Duodenal mucosa (tissue), 2 donors: Measurements from ENCODE around the gene RASGEF1B.
A peak's percentile ranks its signal among the peaks of the same experiment; 100 is the strongest.

ENCODE experiments used
- H3K27ac ChIP-seq: one replicate; pipeline ENCODE4 v1.7.0; 2013; ENCODE audit warnings: low read depth, low read length
- H3K27me3 ChIP-seq, 2 donors: one replicate each; pipeline ENCODE4 v1.7.0; 2013; ENCODE audit warnings: low read length in 2 of 2, control low read depth in 1 of 2; ENCODE audit not compliant: insufficient read depth in 2 of 2, control insufficient read depth in 1 of 2
- H3K36me3 ChIP-seq, 2 donors: one replicate each; pipeline ENCODE4 v1.7.0; 2013; ENCODE audit warnings: low read length in 2 of 2, control low read depth in 1 of 2; ENCODE audit not compliant: insufficient read depth in 2 of 2, control insufficient read depth in 1 of 2
- H3K4me1 ChIP-seq, 2 donors: one replicate each; pipeline ENCODE4 v1.7.0; 2013; ENCODE audit warnings: low read length in 2 of 2, control low read depth in 1 of 2; ENCODE audit not compliant: insufficient read depth in 2 of 2, control insufficient read depth in 1 of 2
- H3K4me3 ChIP-seq, 2 donors: one replicate each; pipeline ENCODE4 v1.7.0; 2013; ENCODE audit warnings: low read length in 2 of 2, low read depth in 1 of 2
- H3K9ac ChIP-seq, 2 donors: one replicate each; pipeline ENCODE4 v1.7.0; 2013; ENCODE audit warnings: low read length in 2 of 2, low read depth in 1 of 2
- H3K9me3 ChIP-seq, 2 donors: one replicate each; pipeline ENCODE4 v1.7.0; 2013; ENCODE audit warnings: low read length in 2 of 2, control low read depth in 1 of 2; ENCODE audit not compliant: control insufficient read depth in 1 of 2

Gene RASGEF1B

GRCh38 chr4:81404741-81405140, 67.0 kb downstream of the RASGEF1B start:
- H3K4me3 ChIP-seq = no peak overlapping the region
- no peak overlapping the region for H3K9ac ChIP-seq
- no peaks in the 10 kb centered on the region for H3K9me3 ChIP-seq
- H3K36me3 ChIP-seq = no peaks in the 10 kb centered on the region
- peaks cover 0 to 5% of the 10 kb centered on the region in 2 donors for H3K4me1 ChIP-seq
- H3K27ac ChIP-seq = no peak overlapping the region
- H3K27me3 ChIP-seq = no peaks in the 10 kb centered on the region

DNA sequence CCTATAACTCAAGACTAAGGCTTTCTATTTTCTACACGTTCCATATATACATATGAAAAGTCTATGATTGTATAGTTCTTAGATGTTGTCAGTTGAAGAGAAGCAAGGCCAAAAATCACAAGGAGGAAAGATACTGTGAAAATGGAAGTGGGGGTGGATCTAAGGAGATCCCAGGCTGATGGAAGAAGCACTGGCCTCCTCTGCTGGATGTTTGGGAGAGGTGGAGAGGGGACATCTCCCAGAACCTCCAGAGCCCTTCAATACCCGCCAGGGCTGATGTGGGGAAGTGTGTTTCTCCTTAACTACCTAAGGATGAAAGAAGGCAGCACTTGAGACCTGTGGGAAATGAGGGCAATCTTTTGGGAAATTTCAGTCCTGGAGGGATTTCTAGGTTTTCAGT, 67.4 kb downstream of the RASGEF1B start:
- peaks cover 0 to 5% of the 10 kb centered on the region in 2 donors for H3K4me1 ChIP-seq
- H3K36me3 ChIP-seq = no peaks in the 10 kb centered on the region
- H3K9me3 ChIP-seq = no peaks in the 10 kb centered on the region
- no peaks in the 10 kb centered on the region for H3K27me3 ChIP-seq
- H3K9ac ChIP-seq = no peak overlapping the region
- no peak overlapping the region for H3K27ac ChIP-seq
- H3K4me3 ChIP-seq = no peak overlapping the region

- no peak overlapping the region for H3K9ac ChIP-seq
- H3K36me3 ChIP-seq = no peaks in the 10 kb centered on the region
- H3K27me3 ChIP-seq = no peaks in the 10 kb centered on the region
- peaks cover 0 to 6% of the 10 kb centered on the region in 2 donors for H3K4me1 ChIP-seq
- H3K4me3 ChIP-seq = no peak overlapping the region
- H3K9me3 ChIP-seq = no peaks in the 10 kb centered on the region
- no peak overlapping the region for H3K27ac ChIP-seq
Measured at GRCh38 chr4:81399306-81400086, 72.2 kb downstream of the RASGEF1B start.

- Histone ChIP-seq H3K27me3 (no peaks in the 10 kb centered on the region), H3K4me3 (no peak overlapping the region), H3K9me3 (no peaks in the 10 kb centered on the region), H3K9ac (no peak overlapping the region), H3K36me3 (no peaks in the 10 kb centered on the region), H3K27ac (no peak overlapping the region), H3K4me1 (peaks cover 0 to 6% of the 10 kb centered on the region in 2 donors)
Measured at GRCh38 chr4:81398379-81398778, 73.3 kb downstream of the RASGEF1B start.

- H3K4me3 ChIP-seq = no peak overlapping the region
- no peak overlapping the region for H3K9ac ChIP-seq
- no peak overlapping the region for H3K27ac ChIP-seq
- peaks cover 0 to 6% of the 10 kb centered on the region in 2 donors for H3K4me1 ChIP-seq
- no peaks in the 10 kb centered on the region for H3K27me3 ChIP-seq
- no peaks in the 10 kb centered on the region for H3K36me3 ChIP-seq
- no peaks in the 10 kb centered on the region for H3K9me3 ChIP-seq
Measured at GRCh38 chr4:81397635-81398034, 74.1 kb downstream of the RASGEF1B start.

DNA sequence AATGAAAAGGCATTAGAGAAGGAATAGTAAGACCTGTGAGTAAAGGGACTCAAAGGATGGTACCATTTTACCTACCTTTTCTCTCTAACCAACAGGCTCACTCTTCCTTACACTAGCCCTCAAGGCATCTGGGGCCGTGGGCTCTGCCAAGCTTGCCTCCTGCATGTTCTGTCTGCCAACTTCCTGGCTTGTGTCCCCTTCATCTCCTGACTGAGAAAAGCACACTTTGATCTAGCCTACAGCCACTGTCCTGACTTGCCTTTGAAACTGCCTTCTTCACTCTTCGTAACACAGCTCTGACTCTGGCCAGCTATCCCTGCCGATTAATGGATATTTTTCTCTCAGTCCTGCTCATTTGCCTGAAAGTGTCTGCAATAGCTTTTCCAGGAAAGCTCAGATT, 76.5 kb downstream of the RASGEF1B start:
- no peaks in the 10 kb centered on the region for H3K9me3 ChIP-seq
- peaks cover 0 to 6% of the 10 kb centered on the region in 2 donors for H3K4me1 ChIP-seq
- H3K27me3 ChIP-seq = no peaks in the 10 kb centered on the region
- H3K9ac ChIP-seq = no peak overlapping the region
- no peak overlapping the region for H3K27ac ChIP-seq
- no peaks in the 10 kb centered on the region for H3K36me3 ChIP-seq
- no peak overlapping the region for H3K4me3 ChIP-seq

DNA sequence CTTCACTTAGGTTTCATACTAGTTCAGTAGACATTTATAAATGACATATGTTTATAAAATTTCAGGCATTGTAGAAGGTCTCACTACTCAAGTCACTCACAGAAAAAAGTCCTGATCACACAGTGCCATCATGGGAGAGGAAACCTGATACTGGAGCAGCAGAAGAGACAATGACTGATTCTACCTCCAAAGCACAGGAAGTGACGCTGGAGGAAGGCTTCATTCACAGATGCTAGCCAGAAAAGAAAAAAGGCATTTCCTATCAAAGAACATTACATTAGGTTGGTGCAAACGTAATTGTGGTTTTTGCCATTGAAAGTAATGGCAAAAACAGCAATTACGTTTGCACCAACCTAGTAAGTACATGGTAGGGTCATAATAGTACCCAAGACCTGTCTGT, 79.5 kb downstream of the RASGEF1B start:
- Histone ChIP-seq H3K36me3 (no peaks in the 10 kb centered on the region), H3K9ac (no peak overlapping the region), H3K4me3 (no peak overlapping the region), H3K4me1 (peaks cover 0 to 6% of the 10 kb centered on the region in 2 donors), H3K27ac (no peak overlapping the region), H3K27me3 (no peaks in the 10 kb centered on the region), H3K9me3 (no peaks in the 10 kb centered on the region)

DNA sequence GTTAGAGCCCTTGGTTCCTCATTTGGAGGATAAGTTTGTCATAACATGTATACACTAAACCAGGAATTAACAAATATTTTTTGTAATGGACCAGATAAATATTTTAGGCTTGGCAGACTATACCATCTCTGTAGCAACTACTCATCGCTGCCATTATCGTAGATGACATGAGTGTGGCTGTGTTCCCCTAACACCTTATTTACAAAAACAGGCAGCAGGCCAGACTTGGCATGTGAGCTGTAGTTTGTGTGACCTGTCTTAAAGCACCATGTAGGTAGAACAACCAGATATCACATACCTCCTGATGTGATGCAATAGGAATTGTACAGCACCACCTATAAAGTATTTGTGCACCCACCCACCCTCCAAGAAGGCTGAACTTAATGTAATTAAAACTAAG, 82.0 kb downstream of the RASGEF1B start:
- Histone ChIP-seq H3K27me3 (no peaks in the 10 kb centered on the region), H3K4me3 (no peak overlapping the region), H3K9ac (no peak overlapping the region)

GRCh38 chr4:81380437-81380836, 91.3 kb downstream of the RASGEF1B start:
- Histone ChIP-seq H3K27ac (no peak overlapping the region), H3K36me3 (no peaks in the 10 kb centered on the region), H3K4me1 (peaks cover 10 to 22% of the 10 kb centered on the region in 2 donors), H3K9ac (no peak overlapping the region), H3K4me3 (peak overlapping the region in 1 of 2 donors; percentile 13), H3K9me3 (no peaks in the 10 kb centered on the region), H3K27me3 (no peaks in the 10 kb centered on the region)

More for the DNA sequence above, 82.0 kb downstream of the RASGEF1B start:
- H3K36me3 ChIP-seq = no peaks in the 10 kb centered on the region
- H3K9me3 ChIP-seq = no peaks in the 10 kb centered on the region
- no peak overlapping the region for H3K27ac ChIP-seq
- no peaks in the 10 kb centered on the region for H3K4me1 ChIP-seq

GRCh38 chr4:81378386-81378785, 93.3 kb downstream of the RASGEF1B start:
- Histone ChIP-seq H3K36me3 (no peaks in the 10 kb centered on the region), H3K27me3 (no peaks in the 10 kb centered on the region), H3K4me1 (peaks cover 10 to 22% of the 10 kb centered on the region in 2 donors), H3K9me3 (no peaks in the 10 kb centered on the region), H3K4me3 (no peak overlapping the region), H3K9ac (no peak overlapping the region), H3K27ac (no peak overlapping the region)
